Liver (tissue), 9 donors: ENCODE results near the gene DRD4. TPM values are rescaled to one million over a fixed set of nuclear protein-coding genes. Genes with fewer than 3 reads are reported as not detected.
A peak's percentile ranks its signal among the peaks of the same experiment; 100 is the strongest.

Source experiments
- DNase-seq: peaks from one replicate; pipeline ENCODE4 v3.0.0-alpha.2; 2017; ENCODE audit warnings: low spot score
- H3K27ac ChIP-seq, 2 donors: one replicate each; pipeline ENCODE4 v1.7.0; 2013; ENCODE audit warnings: inconsistent platforms in 2 of 2, low read length in 2 of 2, control low read depth in 1 of 2, low read depth in 1 of 2, mild to moderate bottlenecking in 1 of 2
- H3K27me3 ChIP-seq, 4 donors: one replicate each; pipeline versions ENCODE4 v1.6.1 to v1.7.0; 2013; ENCODE audit warnings: low read length in 3 of 4, inconsistent platforms in 1 of 4, mild to moderate bottlenecking in 1 of 4, moderate library complexity in 1 of 4; ENCODE audit not compliant: control insufficient read depth in 4 of 4, insufficient read depth in 4 of 4
- H3K36me3 ChIP-seq, 4 donors: one replicate each; pipeline versions ENCODE4 v1.6.1 to v1.7.0; 2013; ENCODE audit warnings: low read length in 3 of 4, mild to moderate bottlenecking in 3 of 4, low read depth in 1 of 4, moderate library complexity in 1 of 4; ENCODE audit not compliant: control insufficient read depth in 4 of 4, insufficient read depth in 3 of 4
- H3K4me1 ChIP-seq, 4 donors: one replicate each; pipeline versions ENCODE4 v1.6.1 to v1.7.0; 2013; ENCODE audit warnings: low read length in 3 of 4, mild to moderate bottlenecking in 3 of 4, moderate library complexity in 1 of 4; ENCODE audit not compliant: control insufficient read depth in 4 of 4, insufficient read depth in 4 of 4
- H3K4me3 ChIP-seq, 3 donors: one replicate each; pipeline versions ENCODE4 v1.6.1 to v1.7.0; 2013; ENCODE audit warnings: low read length in 3 of 3, control low read depth in 1 of 3, low read depth in 1 of 3, mild to moderate bottlenecking in 1 of 3
- H3K9ac ChIP-seq, 2 donors: one replicate each; pipeline ENCODE4 v1.7.0; 2013; ENCODE audit warnings: low read length in 2 of 2, mild to moderate bottlenecking in 2 of 2, moderate library complexity in 2 of 2, control low read depth in 1 of 2, low read depth in 1 of 2
- H3K9me3 ChIP-seq, 4 donors: one replicate each; pipeline versions ENCODE4 v1.6.1 to v1.7.0; 2013; ENCODE audit warnings: low read length in 3 of 4; ENCODE audit not compliant: control insufficient read depth in 4 of 4
- ATF3 ChIP-seq: IDR thresholded peaks from 2 replicates; pipeline ENCODE4 v1.6.1; 2016; ENCODE audit warnings: antibody characterized with exemption
- CTCF ChIP-seq: fragments of 150-350 bp; IDR thresholded peaks from 2 replicates; pipeline ENCODE4 v1.5.1; 2017; ENCODE audit warnings: improper control_type of control experiment, low read depth, low read length; ENCODE audit not compliant: missing input control
- EGR1 ChIP-seq, 2 donors: IDR thresholded peaks; 2 replicates each; pipeline ENCODE4 v1.6.1; 2016 to 2018; ENCODE audit warnings: antibody characterized with exemption in 2 of 2, low read depth in 2 of 2
- FOXA1 ChIP-seq: IDR thresholded peaks from 2 replicates; pipeline ENCODE4 v1.6.1; 2016; ENCODE audit warnings: antibody characterized with exemption
- FOXA2 ChIP-seq: IDR thresholded peaks from 2 replicates; pipeline ENCODE4 v1.6.1; 2016; ENCODE audit warnings: antibody characterized with exemption
- GABPA ChIP-seq, 2 donors: IDR thresholded peaks in 1 of 2; conservative IDR thresholded peaks in 1 of 2; 2 replicates each; pipeline ENCODE4 v1.6.1; 2016; ENCODE audit warnings: antibody characterized with exemption in 2 of 2, mild to moderate bottlenecking in 1 of 2, moderate library complexity in 1 of 2
- HNF4A ChIP-seq, 2 donors: conservative IDR thresholded peaks; 2 replicates each; pipeline ENCODE4 v1.6.1; 2016; ENCODE audit warnings: antibody characterized with exemption in 2 of 2, mild to moderate bottlenecking in 2 of 2
- HNF4G ChIP-seq: IDR thresholded peaks from 2 replicates; pipeline ENCODE4 v1.6.1; 2016; ENCODE audit warnings: antibody characterized with exemption
- JUND ChIP-seq, 2 donors: IDR thresholded peaks; 2 replicates each; pipeline ENCODE4 v1.6.1; 2016; ENCODE audit warnings: antibody characterized with exemption in 2 of 2
- MAX ChIP-seq: IDR thresholded peaks from 2 replicates; pipeline ENCODE4 v1.6.1; 2016; ENCODE audit warnings: antibody characterized with exemption
- NR2F2 ChIP-seq: IDR thresholded peaks from 2 replicates; pipeline ENCODE4 v1.6.1; 2016; ENCODE audit warnings: antibody characterized with exemption
- RAD21 ChIP-seq, 2 donors: IDR thresholded peaks; 2 replicates each; pipeline ENCODE4 v1.6.1; 2016; ENCODE audit warnings: antibody characterized with exemption in 2 of 2, mild to moderate bottlenecking in 2 of 2
- REST ChIP-seq: IDR thresholded peaks from 2 replicates; pipeline ENCODE4 v1.6.1; 2016; ENCODE audit warnings: antibody characterized with exemption, mild to moderate bottlenecking
- RXRA ChIP-seq, 2 donors: IDR thresholded peaks; 2 replicates each; pipeline ENCODE4 v1.6.1; 2017 to 2018; ENCODE audit warnings: antibody characterized with exemption in 2 of 2, mild to moderate bottlenecking in 1 of 2
- SP1 ChIP-seq: IDR thresholded peaks from 2 replicates; pipeline ENCODE4 v1.6.1; 2018; ENCODE audit warnings: antibody characterized with exemption, mild to moderate bottlenecking
- TAF1 ChIP-seq: conservative IDR thresholded peaks from 2 replicates; pipeline ENCODE4 v1.6.1; 2016; ENCODE audit warnings: antibody characterized with exemption, mild to moderate bottlenecking
- YY1 ChIP-seq: IDR thresholded peaks from 2 replicates; pipeline ENCODE4 v1.6.1; 2016; ENCODE audit warnings: antibody characterized with exemption, mild to moderate bottlenecking
- ZBTB33 ChIP-seq: IDR thresholded peaks from 2 replicates; pipeline ENCODE4 v1.6.1; 2016; ENCODE audit warnings: antibody characterized with exemption
- WGBS: extraction: QIAGEN DNeasy Blood & Tissue Kit; methylation state at CpG from one replicate; pipeline ENCODE4 v1.1.7; 2013; 5-methylcytosine and 5-hydroxymethylcytosine counted together
- polyA plus RNA-seq, 2 donors: library from polyadenylated mRNA; stranded (reverse) in 1 of 2; unstranded in 1 of 2; fragments of 200-250 nt in 1 of 2; fragments of >200 nt in 1 of 2; fragmentation: Nextera tagmentation in 1 of 2; extraction: Ambion mirVana in 1 of 2; gene quantifications; one replicate each; pipeline versions ENCODE4 v1.2.1 to v1.2.3, GENCODE V29; 2013 to 2015
- total RNA-seq, 2 donors: library from RNA; depleted of rRNA; stranded (reverse); fragments of >200 nt; gene quantifications; one replicate each; pipeline ENCODE4 v1.2.3, GENCODE V29; 2014
- donor health status: healthy.
- donor health status: healthy.
- donor health status: healthy.
- donor health status: healthy.
- donor health status: healthy.

DRD4 gene
- total and polyA plus RNA-seq, 4 donors: not detected

- no peak for TF ChIP-seq REST
Observed at GRCh38 chr11:587546-587945, 49.5 kb upstream of the DRD4 start (continued).

- Histone ChIP-seq H3K27me3 (no peaks in the 10 kb centered on the region), H3K4me3 (no peak overlapping the region), H3K36me3 (peaks cover 16 to 46% (median 30%) of the 10 kb centered on the region in 4 donors), H3K27ac (peak overlapping the region; percentile 42 to 85), H3K9ac (no peak overlapping the region), H3K9me3 (no peaks in the 10 kb centered on the region), H3K4me1 (peaks cover 11 to 30% (median 22%) of the 10 kb centered on the region in 4 donors)
- no peak for DNase-seq
- TF ChIP-seq NR2F2 (peak; percentile 75), FOXA2 (peak; percentile 54), ATF3 (peak; percentile 99), HNF4A (conservative IDR thresholded peaks at IDR 0.05) (peak; percentile 98), REST (peak; percentile 56), TAF1 (no peak), RAD21 (IDR thresholded peaks at IDR 0.05) (peak; percentile 53 to 60), MAX (no peak), SP1 (peak; percentile 86), EGR1 (IDR thresholded peaks at IDR 0.05; ENCODE audit: low read depth in 2 of 2) (peak in 1 of 2 donors; percentile 32), HNF4G (peak; percentile 88), FOXA1 (no peak), GABPA (IDR thresholded peaks at IDR 0.05 in 1 of 2, conservative IDR thresholded peaks at IDR 0.05 in 1 of 2) (peak in 1 of 2 donors; percentile 68), JUND (IDR thresholded peaks at IDR 0.05) (peak; percentile 100), ZBTB33 (no peak), YY1 (peak; percentile 63), RXRA (IDR thresholded peaks at IDR 0.05) (peak; percentile 95 to 98), CTCF (no peak)
- whole genome bisulfite sequencing: 19% methylated on average over 6 of the region's 6 CpGs
Observed at GRCh38 chr11:587978-588380, 49.1 kb upstream of the DRD4 start.
